Testis (tissue), 3 donors: Measurements from ENCODE around the gene ELMOD3. TPM values are rescaled to one million over a fixed set of nuclear protein-coding genes. Genes with fewer than 3 reads are reported as not detected.
"Not testable (repeated sequence)": the region's sequence is repeated elsewhere in the genome, so short reads cannot be mapped to it uniquely, and the experiment has no call there.

Experiments used
- DNase-seq: peaks from one replicate; pipeline ENCODE4 v3.0.0-alpha.2; 2019
- H3K27ac ChIP-seq, 2 donors: fragments of 200-600 bp; sonication (generic); one replicate each; pipeline ENCODE4 v1.5.1; 2019
- H3K27me3 ChIP-seq: fragments of 200-600 bp; sonication (generic); one replicate; pipeline ENCODE4 v1.5.1; 2019
- H3K36me3 ChIP-seq: fragments of 200-600 bp; sonication (generic); one replicate; pipeline ENCODE4 v1.5.1; 2017; ENCODE audit warnings: low read depth; ENCODE audit errors: missing control alignments
- H3K4me1 ChIP-seq: fragments of 200-600 bp; sonication (generic); one replicate; pipeline ENCODE4 v1.5.1; 2019
- H3K4me3 ChIP-seq, 2 donors: fragments of 200-600 bp; sonication (generic); one replicate each; pipeline ENCODE4 v1.5.1; 2017 to 2019
- H3K9me3 ChIP-seq: fragments of 200-600 bp; sonication (generic); one replicate; pipeline ENCODE4 v1.5.1; 2017
- CTCF ChIP-seq, 3 experiments: fragments of 450-650 bp in 2 of 3; fragments of 200-600 bp in 1 of 3; sonication (generic) in 1 of 3; IDR thresholded peaks; one replicate each; pipeline ENCODE4 v1.5.1; 2016 to 2019; ENCODE audit warnings: antibody characterized with exemption in 3 of 3, mild to moderate bottlenecking in 2 of 3, moderate library complexity in 1 of 3
- POLR2A ChIP-seq: fragments of 450-650 bp; IDR thresholded peaks from one replicate; pipeline ENCODE4 v1.6.1; 2017; ENCODE audit warnings: antibody characterized with exemption, mild to moderate bottlenecking, moderate library complexity
- WGBS, 2 donors: methylation state at CpG; one replicate each; pipeline ENCODE4 v1.1.5; 2018; 5-methylcytosine and 5-hydroxymethylcytosine counted together
- intact Hi-C: fragments of 100-400 bp; cut with DNase I; formaldehyde crosslinking; loops from one replicate; pipeline ENCODE4 v1.15.1; 2023; ENCODE audit warnings: low total_unique reads
- polyA plus RNA-seq: library from polyadenylated mRNA; stranded (reverse); fragments of 350-450 nt; fragmentation: Illumina TruSeq; extraction: RNeasy Lipid Tissue Mini Kit (QIAGEN cat#74804); gene quantifications from one replicate; pipeline ENCODE4 v1.2.3, GENCODE V29; 2014; ENCODE audit warnings: low read depth, low replicate concordance; ENCODE audit not compliant: insufficient read depth
- total RNA-seq, 2 donors: library from RNA; depleted of rRNA; stranded (reverse); fragments of >200 nt; gene quantifications; one replicate each; pipeline ENCODE4 v1.2.3, GENCODE V29; 2016

ELMOD3 gene
- total and polyA plus RNA-seq, 3 donors from 2014 or later = 26.2 to 51.6 (median 38.4) TPM

- H3K4me3 ChIP-seq = no peak overlapping the region
- no peak overlapping the region for H3K27ac ChIP-seq
- H3K36me3 ChIP-seq = no peaks in the 10 kb centered on the region
- no peak for DNase-seq
- H3K27me3 ChIP-seq = no peaks in the 10 kb centered on the region
- 81 to 94% methylated on average over 11 of the region's 11 CpGs for WGBS, 2 donors
- H3K4me1 ChIP-seq = peaks cover 8% of the 10 kb centered on the region
- no peaks in the 10 kb centered on the region for H3K9me3 ChIP-seq
- no peak for TF ChIP-seq CTCF (IDR thresholded peaks at IDR 0.05)
- TF ChIP-seq POLR2A = no peak
- intact Hi-C loops = no loop called here
These were observed 36.1 kb upstream of the ELMOD3 start for GRCh38 chr2:85318222-85319074.

- Histone ChIP-seq H3K36me3 (no peaks in the 10 kb centered on the region), H3K9me3 (no peaks in the 10 kb centered on the region), H3K27ac (no peak overlapping the region), H3K4me3 (no peak overlapping the region), H3K4me1 (peaks cover 20% of the 10 kb centered on the region), H3K27me3 (no peaks in the 10 kb centered on the region)
- no peak for TF ChIP-seq CTCF (IDR thresholded peaks at IDR 0.05)
- no peak for TF ChIP-seq POLR2A
- no peak for DNase-seq
- intact Hi-C loops = no loop called here
- WGBS, 2 donors = 86 to 89% methylated on average over 4 of the region's 4 CpGs
These were observed 34.8 kb upstream of the ELMOD3 start for GRCh38 chr2:85319796-85320195.

GRCh38 chr2:85323351-85323987, 31.1 kb upstream of the ELMOD3 start:
- peak overlapping the region in 1 of 2 donors; percentile 14 for H3K27ac ChIP-seq
- intact Hi-C loops = no loop called here
- no peaks in the 10 kb centered on the region for H3K27me3 ChIP-seq
- no peaks in the 10 kb centered on the region for H3K36me3 ChIP-seq
- H3K4me3 ChIP-seq = no peak overlapping the region
- no peak for TF ChIP-seq CTCF (IDR thresholded peaks at IDR 0.05)
- TF ChIP-seq POLR2A = no peak
- 83 to 86% methylated on average over 9 of the region's 9 CpGs for WGBS, 2 donors
- no peak for DNase-seq
- H3K4me1 ChIP-seq = peaks cover 32% of the 10 kb centered on the region
- H3K9me3 ChIP-seq = no peaks in the 10 kb centered on the region

GRCh38 chr2:85323988-85324367, 30.6 kb upstream of the ELMOD3 start:
- H3K36me3 ChIP-seq, H3K9me3 ChIP-seq, H3K4me3 ChIP-seq, H3K27me3 ChIP-seq, intact Hi-C loops, DNase-seq: not testable (repeated sequence)
- Histone ChIP-seq H3K27ac (peak overlapping the region in 1 of 2 donors; percentile 14), H3K4me1 (peaks cover 32% of the 10 kb centered on the region)
- 88 to 97% methylated on average over 10 to 11 of the region's 11 CpGs for WGBS, 2 donors

- Histone ChIP-seq H3K36me3 (no peaks in the 10 kb centered on the region), H3K4me1 (peaks cover 32% of the 10 kb centered on the region), H3K4me3 (no peak overlapping the region), H3K27ac (peak overlapping the region; percentile 50 to 64), H3K9me3 (no peaks in the 10 kb centered on the region), H3K27me3 (no peaks in the 10 kb centered on the region)
- TF ChIP-seq POLR2A = no peak
- TF ChIP-seq CTCF (IDR thresholded peaks at IDR 0.05) = no peak
- intact Hi-C loops = no loop called here
- WGBS, 2 donors = 50 to 59% methylated on average over 10 of the region's 10 CpGs
- peak; percentile 68 for DNase-seq
These were observed 29.7 kb upstream of the ELMOD3 start for GRCh38 chr2:85324639-85325465.
